ENCODE data around the gene CCL20. TPM values are rescaled to one million over a fixed set of nuclear protein-coding genes. Genes with fewer than 3 reads are reported as not detected.

Gene CCL20
- total and polyA plus RNA-seq, 2 of the 13 experiments (the other 11 are each of a cell fraction or from before 2014, with no cell fraction given): 223 to 903 TPM

GRCh38 chr2:227817850-227818674, 4.4 kb downstream of the CCL20 start (continued):
- TF ChIP-seq ZNF354B (CRISPR knock-in tag; IDR thresholded peaks at IDR 0.05) (peak; percentile 64; the same call in 1 of the 2 replicates), ZSCAN29 (CRISPR knock-in tag; conservative IDR thresholded peaks at IDR 0.05) (no peak), ZNF639 (CRISPR knock-in tag; conservative IDR thresholded peaks at IDR 0.05) (no peak), GLMP (CRISPR knock-in tag; IDR thresholded peaks at IDR 0.05; ENCODE audit: borderline replicate concordance) (no peak; the same call in 1 of the 2 replicates), ZFP37 (CRISPR knock-in tag; IDR thresholded peaks at IDR 0.05; ENCODE audit: borderline replicate concordance) (peak; percentile 19; the same call in 1 of the 2 replicates), MYC (CRISPR knock-in tag; IDR thresholded peaks at IDR 0.05; ENCODE audit: borderline replicate concordance) (no peak), SOX13 (IDR thresholded peaks at IDR 0.05) (peak; percentile 35; the same call in 1 of the 2 replicates), SOX13 (CRISPR knock-in tag; conservative IDR thresholded peaks at IDR 0.05 in 1 of 2, IDR thresholded peaks at IDR 0.05 in 1 of 2) (peak in 1 of 2 experiments; percentile 29; a peak in 2 of 4 replicates), FIP1L1 (IDR thresholded peaks at IDR 0.05; ENCODE audit: borderline replicate concordance, insufficient read depth, low read depth, low read length) (0 out of 2 replicates have a peak, but pooled peaks have one; percentile 41), ATAD3A (CRISPR knock-in tag; IDR thresholded peaks at IDR 0.05) (no peak), ZNF616 (CRISPR knock-in tag; IDR thresholded peaks at IDR 0.05; ENCODE audit: low read depth) (no peak; the same call in 1 of the 2 replicates), DMAP1 (CRISPR knock-in tag; IDR thresholded peaks at IDR 0.05) (no peak), ZNF770 (CRISPR knock-in tag; IDR thresholded peaks at IDR 0.05) (no peak), FOXK1 (CRISPR knock-in tag; IDR thresholded peaks at IDR 0.05; ENCODE audit: borderline replicate concordance, low read depth) (peak; percentile 10; the same call in 1 of the 2 replicates), ZNF800 (CRISPR knock-in tag; IDR thresholded peaks at IDR 0.05) (peak; percentile 71; the same call in 1 of the 2 replicates), ZNF326 (CRISPR knock-in tag; IDR thresholded peaks at IDR 0.05; ENCODE audit: borderline replicate concordance) (no peak), ZNF335 (CRISPR knock-in tag; IDR thresholded peaks at IDR 0.05) (peak; percentile 74; the same call in 1 of the 2 replicates), ZNF530 (CRISPR knock-in tag; IDR thresholded peaks at IDR 0.05; ENCODE audit: low read depth) (no peak), ZNF557 (CRISPR knock-in tag; IDR thresholded peaks at IDR 0.05) (0 out of 2 replicates have a peak, but pooled peaks have one; percentile 74), ZFP82 (CRISPR knock-in tag; IDR thresholded peaks at IDR 0.05; ENCODE audit: borderline replicate concordance) (0 out of 2 replicates have a peak, but pooled peaks have one; percentile 78), ZNF773 (CRISPR knock-in tag; IDR thresholded peaks at IDR 0.05; ENCODE audit: borderline replicate concordance) (no peak)
